HUES48 (cell line): Measurements from ENCODE around the gene SLC28A1.
"Not testable (repeated sequence)": the region's sequence is repeated elsewhere in the genome, so short reads cannot be mapped to it uniquely, and the experiment has no call there.

Experiments used
- H3K27ac ChIP-seq: one replicate; pipeline ENCODE4 v1.7.0; 2013; ENCODE audit warnings: low read depth, low read length, inconsistent platforms
- H3K27me3 ChIP-seq: 2 replicates; pipeline ENCODE4 v1.6.1; 2013; ENCODE audit warnings: mild to moderate bottlenecking, low read length; ENCODE audit not compliant: control insufficient read depth, insufficient read depth
- H3K36me3 ChIP-seq: 2 replicates; pipeline ENCODE4 v1.6.1; 2013; ENCODE audit warnings: low read length; ENCODE audit not compliant: control insufficient read depth, insufficient read depth
- H3K4me1 ChIP-seq: 2 replicates; pipeline ENCODE4 v1.6.1; 2013; ENCODE audit warnings: mild to moderate bottlenecking, low read length; ENCODE audit not compliant: control insufficient read depth, insufficient read depth
- H3K4me3 ChIP-seq: 2 replicates; pipeline ENCODE4 v1.5.1; 2013; ENCODE audit warnings: mild to moderate bottlenecking, low read depth, low read length
- H3K9ac ChIP-seq: 2 replicates; pipeline ENCODE4 v1.6.1; 2013; ENCODE audit warnings: mild to moderate bottlenecking, low read depth, low read length, moderate library complexity
- H3K9me3 ChIP-seq: 2 replicates; pipeline ENCODE4 v1.6.1; 2013; ENCODE audit warnings: low read length; ENCODE audit not compliant: control insufficient read depth, insufficient read depth

SLC28A1 gene

GRCh38 chr15:84877701-84878100 is 6.8 kb upstream of the SLC28A1 start:
- H3K4me1 ChIP-seq, H3K27ac ChIP-seq, H3K9ac ChIP-seq, H3K36me3 ChIP-seq, H3K27me3 ChIP-seq, H3K9me3 ChIP-seq, H3K4me3 ChIP-seq: not testable (repeated sequence)

- no peaks in the 10 kb centered on the region for H3K36me3 ChIP-seq
- no peaks in the 10 kb centered on the region for H3K9me3 ChIP-seq
- peaks cover 2% of the 10 kb centered on the region; the same call in 1 of the 2 replicates for H3K4me1 ChIP-seq
- H3K9ac ChIP-seq, result no peak overlapping the region
- H3K27me3 ChIP-seq, result no peaks in the 10 kb centered on the region
- no peak overlapping the region for H3K27ac ChIP-seq
- H3K4me3 ChIP-seq, result no peak overlapping the region
Measured at GRCh38 chr15:84878504-84878903, 6.0 kb upstream of the SLC28A1 start.

- Histone ChIP-seq H3K36me3 (no peaks in the 10 kb centered on the region), H3K4me3 (no peak overlapping the region), H3K4me1 (peaks cover 2% of the 10 kb centered on the region; the same call in 1 of the 2 replicates), H3K9ac (no peak overlapping the region), H3K9me3 (no peaks in the 10 kb centered on the region), H3K27ac (no peak overlapping the region), H3K27me3 (no peaks in the 10 kb centered on the region)
Measured at GRCh38 chr15:84879088-84879780, 5.2 kb upstream of the SLC28A1 start.

- no peaks in the 10 kb centered on the region for H3K36me3 ChIP-seq
- no peak overlapping the region for H3K27ac ChIP-seq
- H3K4me3 ChIP-seq, result no peak overlapping the region
- H3K9me3 ChIP-seq, result no peaks in the 10 kb centered on the region
- no peak overlapping the region for H3K9ac ChIP-seq
- peaks cover 2% of the 10 kb centered on the region; the same call in 1 of the 2 replicates for H3K4me1 ChIP-seq
- H3K27me3 ChIP-seq, result no peaks in the 10 kb centered on the region
Measured at GRCh38 chr15:84880007-84880406, 4.5 kb upstream of the SLC28A1 start.

- H3K9ac ChIP-seq, result no peak overlapping the region
- no peaks in the 10 kb centered on the region for H3K27me3 ChIP-seq
- H3K9me3 ChIP-seq, result no peaks in the 10 kb centered on the region
- H3K27ac ChIP-seq, result no peak overlapping the region
- H3K4me1 ChIP-seq, result peaks cover 2% of the 10 kb centered on the region; the same call in 1 of the 2 replicates
- no peak overlapping the region for H3K4me3 ChIP-seq
- no peaks in the 10 kb centered on the region for H3K36me3 ChIP-seq
Measured at GRCh38 chr15:84880822-84881519, 3.5 kb upstream of the SLC28A1 start.

GRCh38 chr15:84881520-84881830 is 3.0 kb upstream of the SLC28A1 start:
- Histone ChIP-seq H3K9ac (no peak overlapping the region), H3K27me3 (no peaks in the 10 kb centered on the region), H3K27ac (no peak overlapping the region), H3K4me1 (peaks cover 2% of the 10 kb centered on the region; the same call in 1 of the 2 replicates), H3K36me3 (no peaks in the 10 kb centered on the region), H3K9me3 (no peaks in the 10 kb centered on the region), H3K4me3 (no peak overlapping the region)

- Histone ChIP-seq H3K9ac (no peak overlapping the region), H3K27me3 (no peaks in the 10 kb centered on the region), H3K4me1 (no peaks in the 10 kb centered on the region), H3K36me3 (no peaks in the 10 kb centered on the region), H3K9me3 (no peaks in the 10 kb centered on the region), H3K4me3 (no peak overlapping the region), H3K27ac (no peak overlapping the region)
Measured at GRCh38 chr15:84883466-84883865, 996 bp upstream of the SLC28A1 start.

GRCh38 chr15:84885801-84886200 is 1.3 kb downstream of the SLC28A1 start:
- H3K27me3 ChIP-seq, result no peaks in the 10 kb centered on the region
- no peaks in the 10 kb centered on the region; the same call in 1 of the 2 replicates for H3K4me1 ChIP-seq
- H3K9me3 ChIP-seq, result no peaks in the 10 kb centered on the region
- H3K9ac ChIP-seq, result no peak overlapping the region
- H3K27ac ChIP-seq, result no peak overlapping the region
- no peaks in the 10 kb centered on the region for H3K36me3 ChIP-seq
- no peak overlapping the region for H3K4me3 ChIP-seq

- Histone ChIP-seq H3K27ac (no peak overlapping the region), H3K36me3 (no peaks in the 10 kb centered on the region), H3K4me3 (no peak overlapping the region), H3K9me3 (no peaks in the 10 kb centered on the region), H3K9ac (no peak overlapping the region), H3K4me1 (no peaks in the 10 kb centered on the region; the same call in 1 of the 2 replicates), H3K27me3 (no peaks in the 10 kb centered on the region)
Measured at GRCh38 chr15:84886211-84886983, 1.9 kb downstream of the SLC28A1 start.

GRCh38 chr15:84886984-84887299 is 2.5 kb downstream of the SLC28A1 start:
- H3K9me3 ChIP-seq, result no peaks in the 10 kb centered on the region
- H3K27ac ChIP-seq, result no peak overlapping the region
- no peaks in the 10 kb centered on the region for H3K27me3 ChIP-seq
- no peaks in the 10 kb centered on the region for H3K36me3 ChIP-seq
- H3K4me1 ChIP-seq, result no peaks in the 10 kb centered on the region; the same call in 1 of the 2 replicates
- no peak overlapping the region for H3K9ac ChIP-seq
- no peak overlapping the region for H3K4me3 ChIP-seq

GRCh38 chr15:84887938-84888337 is 3.5 kb downstream of the SLC28A1 start:
- H3K4me1 ChIP-seq, result no peaks in the 10 kb centered on the region; the same call in 1 of the 2 replicates
- H3K27me3 ChIP-seq, result no peaks in the 10 kb centered on the region
- H3K36me3 ChIP-seq, result no peaks in the 10 kb centered on the region
- H3K9me3 ChIP-seq, result no peaks in the 10 kb centered on the region
- H3K9ac ChIP-seq, result no peak overlapping the region
- H3K27ac ChIP-seq, result no peak overlapping the region
- H3K4me3 ChIP-seq, result no peak overlapping the region
